HepG2 (cell line): ENCODE results near the gene SLC22A23. TPM values are rescaled to one million over a fixed set of nuclear protein-coding genes. Genes with fewer than 3 reads are reported as not detected.

Source experiments
- KMT2B ChIP-seq: IDR thresholded peaks from 2 replicates; pipeline ENCODE4 v1.6.1; 2016; ENCODE audit warnings: missing genetic modification reagents, missing compliant biosample characterization
- NAIF1 ChIP-seq: sonication (generic); formaldehyde crosslinking; IDR thresholded peaks from 2 replicates; pipeline ENCODE4 v1.5.0; 2020; ENCODE audit warnings: mild to moderate bottlenecking, missing genetic modification reagents, borderline replicate concordance
- NFE2L1 ChIP-seq: sonication (generic); formaldehyde crosslinking; IDR thresholded peaks from 2 replicates; pipeline ENCODE4 v1.4.0; 2020; ENCODE audit warnings: missing genetic modification reagents, mild to moderate bottlenecking, borderline replicate concordance
- THYN1 ChIP-seq: sonication (generic); formaldehyde crosslinking; IDR thresholded peaks from 2 replicates; pipeline ENCODE4 v1.8.1; 2023; ENCODE audit warnings: low read depth, mild to moderate bottlenecking, moderate library complexity, missing genetic modification reagents, borderline replicate concordance
- ZNF329 ChIP-seq: sonication (generic); formaldehyde crosslinking; IDR thresholded peaks from 2 replicates; pipeline ENCODE4 v1.9.0; 2021; ENCODE audit warnings: low read depth, mild to moderate bottlenecking, missing genetic modification reagents
- ZNF333 ChIP-seq: sonication (generic); formaldehyde crosslinking; IDR thresholded peaks from 2 replicates; pipeline ENCODE4 v1.4.0; 2020; ENCODE audit warnings: mild to moderate bottlenecking, missing genetic modification reagents, borderline replicate concordance
- ZNF484 ChIP-seq: sonication (generic); formaldehyde crosslinking; IDR thresholded peaks from 2 replicates; pipeline ENCODE4 v1.5.1; 2020; ENCODE audit warnings: mild to moderate bottlenecking, low read depth, missing genetic modification reagents, borderline replicate concordance
- ZNF629 ChIP-seq: sonication (generic); formaldehyde crosslinking; conservative IDR thresholded peaks from 2 replicates; pipeline ENCODE4 v1.5.0; 2020; ENCODE audit warnings: missing genetic modification reagents
- ZNF75D ChIP-seq: sonication (generic); formaldehyde crosslinking; IDR thresholded peaks from 2 replicates; pipeline ENCODE4 v1.8.1; 2023; ENCODE audit warnings: missing genetic modification reagents, mild to moderate bottlenecking, borderline replicate concordance
- ZNF772 ChIP-seq: sonication (generic); formaldehyde crosslinking; IDR thresholded peaks from 2 replicates; pipeline ENCODE4 v1.5.0; 2020; ENCODE audit warnings: mild to moderate bottlenecking, missing genetic modification reagents
- polyA plus RNA-seq, 8 experiments: library from polyadenylated mRNA; depleted of rRNA in 3 of 8; stranded (reverse) in 7 of 8; unstranded in 1 of 8; fragments of >200 nt; fragmentation: Illumina TruSeq in 4 of 8; extraction: Trizol in 4 of 8; gene quantifications; 2 replicates each; pipeline versions ENCODE4 v1.2.1 to v1.2.3, GENCODE V29; 2011 to 2016; ENCODE audit warnings: low read depth in 4 of 8, missing spikeins in 1 of 8, mixed read lengths in 1 of 8; ENCODE audit not compliant: insufficient read depth in 1 of 8
- total RNA-seq, 5 experiments: library from RNA; depleted of rRNA; stranded (reverse); fragments of >200 nt; fragmentation: Illumina TruSeq; extraction: Trizol; gene quantifications; 2 replicates each; pipeline ENCODE4 v1.2.3, GENCODE V29; 2016; ENCODE audit warnings: low read depth in 1 of 5
- TF ChIP-seq, protein P1 (sequence below): IDR thresholded peaks from 2 replicates; pipeline ENCODE4 v1.6.1; 2016; ENCODE audit warnings: control low read depth
- TF ChIP-seq, protein P2 (sequence below): IDR thresholded peaks from 2 replicates; pipeline ENCODE4 v1.6.1; 2016; ENCODE audit warnings: low read depth, control low read depth
- TF ChIP-seq, protein P3 (sequence below): sonication (generic); formaldehyde crosslinking; IDR thresholded peaks from 2 replicates; pipeline ENCODE4 v1.4.0; 2020; ENCODE audit warnings: missing genetic modification reagents
- TF ChIP-seq, protein P4 (sequence below): IDR thresholded peaks from 2 replicates; pipeline ENCODE4 v1.6.1; 2016; ENCODE audit warnings: missing compliant biosample characterization, missing genetic modification reagents, borderline replicate concordance
- TF ChIP-seq, protein P5 (sequence below): sonication (generic); formaldehyde crosslinking; IDR thresholded peaks from 2 replicates; pipeline ENCODE4 v1.5.1; 2020; ENCODE audit warnings: mild to moderate bottlenecking, missing genetic modification reagents, borderline replicate concordance
- TF ChIP-seq, protein P6 (sequence below): sonication (generic); formaldehyde crosslinking; IDR thresholded peaks from 2 replicates; pipeline ENCODE4 v1.4.0; 2020; ENCODE audit warnings: missing genetic modification reagents

Gene SLC22A23
- total and polyA plus RNA-seq, 2 of the 13 experiments (the other 11 are each of a cell fraction or from before 2014, with no cell fraction given) = 11.8 to 17.5 TPM

DNA sequence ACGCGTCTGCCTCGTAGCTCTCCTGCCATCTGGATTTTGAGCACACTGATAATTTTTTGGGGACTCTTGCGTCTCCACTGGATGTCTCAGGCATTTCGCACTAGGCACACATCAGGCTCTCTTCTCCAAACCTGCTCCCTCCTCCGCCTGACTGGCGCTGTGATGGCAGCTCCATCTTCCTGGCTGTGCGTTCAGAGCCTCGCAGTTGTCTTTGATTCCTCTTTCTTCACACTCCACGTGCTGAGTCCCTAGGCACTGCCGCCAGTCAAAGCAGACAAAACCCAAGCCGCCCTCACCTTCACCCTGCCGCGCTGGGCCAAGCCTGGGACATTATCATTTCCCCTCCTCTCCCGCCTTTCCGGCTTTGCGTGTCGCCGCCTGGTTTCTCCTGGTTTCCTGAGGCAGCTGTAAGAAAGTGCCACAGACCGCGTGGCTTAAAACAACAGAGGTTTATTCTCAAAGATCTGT is 197.3 kb downstream of the SLC22A23 start (continued):
- TF ChIP-seq, protein P1, sequence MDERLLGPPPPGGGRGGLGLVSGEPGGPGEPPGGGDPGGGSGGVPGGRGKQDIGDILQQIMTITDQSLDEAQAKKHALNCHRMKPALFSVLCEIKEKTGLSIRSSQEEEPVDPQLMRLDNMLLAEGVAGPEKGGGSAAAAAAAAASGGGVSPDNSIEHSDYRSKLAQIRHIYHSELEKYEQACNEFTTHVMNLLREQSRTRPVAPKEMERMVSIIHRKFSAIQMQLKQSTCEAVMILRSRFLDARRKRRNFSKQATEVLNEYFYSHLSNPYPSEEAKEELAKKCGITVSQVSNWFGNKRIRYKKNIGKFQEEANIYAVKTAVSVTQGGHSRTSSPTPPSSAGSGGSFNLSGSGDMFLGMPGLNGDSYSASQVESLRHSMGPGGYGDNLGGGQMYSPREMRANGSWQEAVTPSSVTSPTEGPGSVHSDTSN (CRISPR knock-in tag) = no peak
- peak; percentile 49; the same call in 1 of the 2 replicates for TF ChIP-seq ZNF772 (CRISPR knock-in tag)
- TF ChIP-seq, protein P2, sequence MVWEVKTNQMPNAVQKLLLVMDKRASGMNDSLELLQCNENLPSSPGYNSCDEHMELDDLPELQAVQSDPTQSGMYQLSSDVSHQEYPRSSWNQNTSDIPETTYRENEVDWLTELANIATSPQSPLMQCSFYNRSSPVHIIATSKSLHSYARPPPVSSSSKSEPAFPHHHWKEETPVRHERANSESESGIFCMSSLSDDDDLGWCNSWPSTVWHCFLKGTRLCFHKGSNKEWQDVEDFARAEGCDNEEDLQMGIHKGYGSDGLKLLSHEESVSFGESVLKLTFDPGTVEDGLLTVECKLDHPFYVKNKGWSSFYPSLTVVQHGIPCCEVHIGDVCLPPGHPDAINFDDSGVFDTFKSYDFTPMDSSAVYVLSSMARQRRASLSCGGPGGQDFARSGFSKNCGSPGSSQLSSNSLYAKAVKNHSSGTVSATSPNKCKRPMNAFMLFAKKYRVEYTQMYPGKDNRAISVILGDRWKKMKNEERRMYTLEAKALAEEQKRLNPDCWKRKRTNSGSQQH = peak; percentile 67; the same call in 1 of the 2 replicates
- TF ChIP-seq, protein P3, sequence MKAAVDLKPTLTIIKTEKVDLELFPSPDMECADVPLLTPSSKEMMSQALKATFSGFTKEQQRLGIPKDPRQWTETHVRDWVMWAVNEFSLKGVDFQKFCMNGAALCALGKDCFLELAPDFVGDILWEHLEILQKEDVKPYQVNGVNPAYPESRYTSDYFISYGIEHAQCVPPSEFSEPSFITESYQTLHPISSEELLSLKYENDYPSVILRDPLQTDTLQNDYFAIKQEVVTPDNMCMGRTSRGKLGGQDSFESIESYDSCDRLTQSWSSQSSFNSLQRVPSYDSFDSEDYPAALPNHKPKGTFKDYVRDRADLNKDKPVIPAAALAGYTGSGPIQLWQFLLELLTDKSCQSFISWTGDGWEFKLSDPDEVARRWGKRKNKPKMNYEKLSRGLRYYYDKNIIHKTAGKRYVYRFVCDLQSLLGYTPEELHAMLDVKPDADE = 0 out of 2 replicates have a peak, but pooled peaks have one; percentile 6
- TF ChIP-seq ZNF329 (CRISPR knock-in tag) = no peak
- no peak for TF ChIP-seq ZNF629
- TF ChIP-seq, protein P4, sequence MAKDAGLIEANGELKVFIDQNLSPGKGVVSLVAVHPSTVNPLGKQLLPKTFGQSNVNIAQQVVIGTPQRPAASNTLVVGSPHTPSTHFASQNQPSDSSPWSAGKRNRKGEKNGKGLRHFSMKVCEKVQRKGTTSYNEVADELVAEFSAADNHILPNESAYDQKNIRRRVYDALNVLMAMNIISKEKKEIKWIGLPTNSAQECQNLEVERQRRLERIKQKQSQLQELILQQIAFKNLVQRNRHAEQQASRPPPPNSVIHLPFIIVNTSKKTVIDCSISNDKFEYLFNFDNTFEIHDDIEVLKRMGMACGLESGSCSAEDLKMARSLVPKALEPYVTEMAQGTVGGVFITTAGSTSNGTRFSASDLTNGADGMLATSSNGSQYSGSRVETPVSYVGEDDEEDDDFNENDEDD (CRISPR knock-in tag) = peak; percentile 78
- no peak for TF ChIP-seq ZNF333 (CRISPR knock-in tag)
- TF ChIP-seq ZNF484 (CRISPR knock-in tag) = no peak
- TF ChIP-seq, protein P5, sequence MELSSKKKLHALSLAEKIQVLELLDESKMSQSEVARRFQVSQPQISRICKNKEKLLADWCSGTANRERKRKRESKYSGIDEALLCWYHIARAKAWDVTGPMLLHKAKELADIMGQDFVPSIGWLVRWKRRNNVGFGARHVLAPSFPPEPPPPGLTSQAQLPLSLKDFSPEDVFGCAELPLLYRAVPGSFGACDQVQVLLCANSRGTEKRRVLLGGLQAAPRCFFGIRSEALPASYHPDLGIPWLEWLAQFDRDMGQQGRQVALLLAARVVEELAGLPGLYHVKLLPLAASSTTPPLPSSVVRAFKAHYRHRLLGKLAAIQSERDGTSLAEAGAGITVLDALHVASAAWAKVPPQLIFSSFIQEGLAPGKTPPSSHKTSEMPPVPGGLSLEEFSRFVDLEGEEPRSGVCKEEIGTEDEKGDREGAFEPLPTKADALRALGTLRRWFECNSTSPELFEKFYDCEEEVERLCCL = no peak
- 0 out of 2 replicates have a peak, but pooled peaks have one; percentile 22 for TF ChIP-seq KMT2B
- TF ChIP-seq ZNF75D (CRISPR knock-in tag) = no peak
- TF ChIP-seq NAIF1 (CRISPR knock-in tag) = no peak
- TF ChIP-seq NFE2L1 = 0 out of 2 replicates have a peak, but pooled peaks have one; percentile 54
- TF ChIP-seq, protein P6, sequence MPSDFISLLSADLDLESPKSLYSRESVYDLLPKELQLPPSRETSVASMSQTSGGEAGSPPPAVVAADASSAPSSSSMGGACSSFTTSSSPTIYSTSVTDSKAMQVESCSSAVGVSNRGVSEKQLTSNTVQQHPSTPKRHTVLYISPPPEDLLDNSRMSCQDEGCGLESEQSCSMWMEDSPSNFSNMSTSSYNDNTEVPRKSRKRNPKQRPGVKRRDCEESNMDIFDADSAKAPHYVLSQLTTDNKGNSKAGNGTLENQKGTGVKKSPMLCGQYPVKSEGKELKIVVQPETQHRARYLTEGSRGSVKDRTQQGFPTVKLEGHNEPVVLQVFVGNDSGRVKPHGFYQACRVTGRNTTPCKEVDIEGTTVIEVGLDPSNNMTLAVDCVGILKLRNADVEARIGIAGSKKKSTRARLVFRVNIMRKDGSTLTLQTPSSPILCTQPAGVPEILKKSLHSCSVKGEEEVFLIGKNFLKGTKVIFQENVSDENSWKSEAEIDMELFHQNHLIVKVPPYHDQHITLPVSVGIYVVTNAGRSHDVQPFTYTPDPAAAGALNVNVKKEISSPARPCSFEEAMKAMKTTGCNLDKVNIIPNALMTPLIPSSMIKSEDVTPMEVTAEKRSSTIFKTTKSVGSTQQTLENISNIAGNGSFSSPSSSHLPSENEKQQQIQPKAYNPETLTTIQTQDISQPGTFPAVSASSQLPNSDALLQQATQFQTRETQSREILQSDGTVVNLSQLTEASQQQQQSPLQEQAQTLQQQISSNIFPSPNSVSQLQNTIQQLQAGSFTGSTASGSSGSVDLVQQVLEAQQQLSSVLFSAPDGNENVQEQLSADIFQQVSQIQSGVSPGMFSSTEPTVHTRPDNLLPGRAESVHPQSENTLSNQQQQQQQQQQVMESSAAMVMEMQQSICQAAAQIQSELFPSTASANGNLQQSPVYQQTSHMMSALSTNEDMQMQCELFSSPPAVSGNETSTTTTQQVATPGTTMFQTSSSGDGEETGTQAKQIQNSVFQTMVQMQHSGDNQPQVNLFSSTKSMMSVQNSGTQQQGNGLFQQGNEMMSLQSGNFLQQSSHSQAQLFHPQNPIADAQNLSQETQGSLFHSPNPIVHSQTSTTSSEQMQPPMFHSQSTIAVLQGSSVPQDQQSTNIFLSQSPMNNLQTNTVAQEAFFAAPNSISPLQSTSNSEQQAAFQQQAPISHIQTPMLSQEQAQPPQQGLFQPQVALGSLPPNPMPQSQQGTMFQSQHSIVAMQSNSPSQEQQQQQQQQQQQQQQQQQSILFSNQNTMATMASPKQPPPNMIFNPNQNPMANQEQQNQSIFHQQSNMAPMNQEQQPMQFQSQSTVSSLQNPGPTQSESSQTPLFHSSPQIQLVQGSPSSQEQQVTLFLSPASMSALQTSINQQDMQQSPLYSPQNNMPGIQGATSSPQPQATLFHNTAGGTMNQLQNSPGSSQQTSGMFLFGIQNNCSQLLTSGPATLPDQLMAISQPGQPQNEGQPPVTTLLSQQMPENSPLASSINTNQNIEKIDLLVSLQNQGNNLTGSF (CRISPR knock-in tag) = no peak
- TF ChIP-seq THYN1 (CRISPR knock-in tag) = no peak
